Ectodermal cell (in vitro differentiated cells): ENCODE results near the gene NANOS1.
A peak's percentile ranks its signal among the peaks of the same experiment; 100 is the strongest.
"Not testable (repeated sequence)": the region's sequence is repeated elsewhere in the genome, so short reads cannot be mapped to it uniquely, and the experiment has no call there.

Source experiments
- H3K27ac ChIP-seq: 2 replicates; pipeline ENCODE4 v1.7.0; 2013; ENCODE audit warnings: mild to moderate bottlenecking, low read depth, low read length; ENCODE audit not compliant: insufficient read depth, poor library complexity, severe bottlenecking
- H3K27me3 ChIP-seq: 2 replicates; pipeline ENCODE4 v1.7.0; 2013; ENCODE audit warnings: mild to moderate bottlenecking, low read length; ENCODE audit not compliant: insufficient read depth, control insufficient read depth, poor library complexity, severe bottlenecking
- H3K36me3 ChIP-seq: one replicate; pipeline ENCODE4 v1.7.0; 2013; ENCODE audit warnings: low read length; ENCODE audit not compliant: control insufficient read depth, insufficient read depth
- H3K4me1 ChIP-seq: one replicate; pipeline ENCODE4 v1.7.0; 2013; ENCODE audit warnings: low read length; ENCODE audit not compliant: control insufficient read depth, insufficient read depth
- H3K4me3 ChIP-seq: 2 replicates; pipeline ENCODE4 v1.7.0; 2013; ENCODE audit warnings: low read depth, low read length, control low read depth; ENCODE audit not compliant: insufficient read depth
- H3K9me3 ChIP-seq: 2 replicates; pipeline ENCODE4 v1.7.0; 2013; ENCODE audit warnings: mild to moderate bottlenecking, low read length, moderate library complexity; ENCODE audit not compliant: control insufficient read depth
- WGBS, 2 experiments: methylation state at CpG; one replicate each; pipeline ENCODE4 v1.1.7; 2013; ENCODE audit warnings: missing lambda C conversion rate in 2 of 2; 5-methylcytosine and 5-hydroxymethylcytosine counted together

NANOS1 gene

DNA sequence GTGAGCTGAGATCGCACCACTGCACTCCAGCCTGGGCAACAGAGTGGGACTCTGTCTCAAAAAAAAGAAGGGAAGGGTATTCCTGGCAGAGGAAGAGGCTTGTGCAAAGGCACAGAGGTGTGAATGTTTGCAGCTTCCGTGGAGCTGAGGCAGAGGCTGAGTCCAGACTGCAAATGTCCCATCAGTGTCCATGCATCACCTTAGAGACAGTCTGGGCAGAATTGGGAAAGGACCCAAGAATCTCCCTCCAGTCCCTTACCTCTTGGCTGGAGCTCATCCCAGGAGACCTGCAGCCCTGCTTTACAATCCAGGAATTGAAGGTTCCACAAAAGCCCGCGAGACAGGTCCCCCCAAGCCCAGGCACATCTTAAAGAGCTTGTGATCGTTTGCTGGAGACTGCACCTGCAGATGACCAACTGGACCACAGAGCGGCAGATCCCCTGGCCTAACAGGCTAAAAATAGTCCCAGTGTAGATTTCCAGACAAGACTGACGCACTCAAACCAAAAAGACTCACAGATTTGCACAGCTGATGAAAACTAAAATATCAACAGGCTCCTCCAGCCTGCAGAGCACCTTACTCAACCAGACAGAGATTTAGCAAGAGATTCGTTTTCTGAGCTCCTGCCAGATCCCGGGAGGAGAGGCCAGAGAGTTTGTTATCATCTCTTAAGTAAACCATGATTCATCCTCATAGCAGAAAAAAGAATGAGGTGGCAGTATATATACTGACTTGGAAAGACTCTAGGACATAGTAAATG lies 22.9 kb upstream of the NANOS1 start:
- no peak overlapping the region for H3K4me3 ChIP-seq
- H3K27me3 ChIP-seq: no peaks in the 10 kb centered on the region
- no peaks in the 10 kb centered on the region for H3K36me3 ChIP-seq
- no peaks in the 10 kb centered on the region for H3K9me3 ChIP-seq
- H3K4me1 ChIP-seq: no peaks in the 10 kb centered on the region
- no peak overlapping the region for H3K27ac ChIP-seq
- 85 to 86% methylated on average over 9 of the region's 9 CpGs for WGBS, 2 experiments

- no peaks in the 10 kb centered on the region for H3K27me3 ChIP-seq
- no peaks in the 10 kb centered on the region for H3K9me3 ChIP-seq
- H3K4me3 ChIP-seq: no peak overlapping the region
- WGBS, 2 experiments: 92 to 97% methylated on average over 3 of the region's 4 CpGs
- no peaks in the 10 kb centered on the region for H3K36me3 ChIP-seq
- H3K4me1 ChIP-seq: no peaks in the 10 kb centered on the region
- H3K27ac ChIP-seq: no peak overlapping the region
Measured at GRCh38 chr10:119007211-119007574, 22.3 kb upstream of the NANOS1 start.

- 82 to 86% methylated on average over 2 of the region's 2 CpGs for WGBS, 2 experiments
- no peaks in the 10 kb centered on the region for H3K36me3 ChIP-seq
- no peak overlapping the region for H3K27ac ChIP-seq
- H3K4me3 ChIP-seq: no peak overlapping the region
- no peaks in the 10 kb centered on the region for H3K9me3 ChIP-seq
- H3K27me3 ChIP-seq: no peaks in the 10 kb centered on the region
- no peaks in the 10 kb centered on the region for H3K4me1 ChIP-seq
Measured at GRCh38 chr10:119020627-119020946, 8.9 kb upstream of the NANOS1 start.

DNA sequence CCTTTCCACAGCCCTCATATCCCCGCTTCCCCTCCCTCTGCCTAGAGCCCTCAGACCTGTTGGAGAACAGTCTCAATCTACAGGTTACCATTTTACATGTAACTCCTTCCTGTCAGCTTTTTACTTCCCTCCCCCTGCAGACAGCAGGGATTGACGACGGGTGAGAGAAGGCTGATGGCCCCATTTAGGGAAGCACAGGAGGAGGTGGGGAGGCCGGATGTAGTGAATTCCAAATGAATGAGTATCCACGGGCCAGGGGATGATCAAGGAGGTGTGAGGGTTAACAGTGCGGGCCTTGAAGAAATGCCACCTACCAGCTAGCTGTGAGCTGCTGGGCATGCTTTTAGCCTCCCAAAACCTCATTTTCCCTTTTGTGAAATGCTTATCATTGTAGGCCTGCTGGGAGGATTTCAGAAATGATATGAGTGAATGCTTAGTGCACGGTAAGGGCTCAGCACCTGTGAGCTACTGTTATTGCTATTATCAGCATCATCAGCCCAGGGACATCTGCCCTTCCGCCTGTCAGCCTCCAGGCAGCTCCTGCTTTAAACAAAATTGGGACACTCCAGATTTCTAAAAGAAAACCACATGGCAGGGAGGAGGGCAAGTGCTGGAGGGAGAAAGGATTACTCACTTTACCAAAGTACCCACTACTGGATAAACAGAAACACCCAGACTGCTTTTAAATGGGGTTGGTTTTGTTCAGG lies 6.5 kb upstream of the NANOS1 start:
- no peaks in the 10 kb centered on the region for H3K27me3 ChIP-seq
- 36 to 39% methylated on average over 8 of the region's 8 CpGs for WGBS, 2 experiments
- no peaks in the 10 kb centered on the region for H3K4me1 ChIP-seq
- H3K4me3 ChIP-seq: no peak overlapping the region
- no peaks in the 10 kb centered on the region for H3K36me3 ChIP-seq
- no peaks in the 10 kb centered on the region for H3K9me3 ChIP-seq
- H3K27ac ChIP-seq: no peak overlapping the region

DNA sequence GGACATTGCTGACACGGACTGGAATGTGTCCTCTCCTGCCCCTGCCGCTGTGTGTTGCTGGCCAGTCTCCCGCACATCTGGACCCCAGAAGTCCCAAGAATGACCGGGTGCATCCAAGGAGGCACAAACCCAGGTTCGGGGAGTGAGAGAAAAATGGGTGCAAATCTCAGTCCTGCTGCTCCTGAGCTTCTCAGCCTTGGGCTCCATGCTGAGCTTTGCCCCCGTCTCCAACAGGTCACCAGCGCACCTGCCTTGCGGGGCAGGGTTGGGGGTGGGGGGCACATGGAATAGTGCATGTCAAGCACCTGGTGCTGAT lies 6.0 kb upstream of the NANOS1 start:
- WGBS, 2 experiments: 79% methylated on average over 8 of the region's 8 CpGs
- H3K9me3 ChIP-seq: no peaks in the 10 kb centered on the region
- H3K36me3 ChIP-seq: no peaks in the 10 kb centered on the region
- H3K4me3 ChIP-seq: no peak overlapping the region
- peaks cover 3% of the 10 kb centered on the region for H3K27me3 ChIP-seq
- H3K27ac ChIP-seq: no peak overlapping the region
- H3K4me1 ChIP-seq: no peaks in the 10 kb centered on the region

DNA sequence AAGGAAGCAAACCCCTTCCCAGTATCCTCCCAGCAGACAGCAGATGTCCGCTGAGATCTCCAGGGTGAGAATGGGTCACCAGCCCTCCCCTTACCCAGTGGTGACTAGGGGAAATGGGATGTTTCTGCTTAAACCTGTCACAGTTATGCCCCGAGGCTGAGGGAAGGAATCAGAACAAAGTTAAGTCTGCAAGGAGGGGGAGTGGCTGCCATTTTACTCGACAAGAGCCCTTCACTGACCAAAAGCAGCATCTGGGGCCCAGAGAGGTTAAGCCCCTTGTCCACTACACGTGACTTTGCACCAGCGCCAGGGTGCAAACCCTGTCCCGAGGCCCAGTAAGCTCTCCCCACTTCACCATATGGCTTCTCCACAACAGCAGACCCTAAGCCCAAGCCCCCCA lies 4.6 kb upstream of the NANOS1 start:
- WGBS, 2 experiments: 60 to 63% methylated on average over 6 of the region's 6 CpGs
- Histone ChIP-seq H3K27me3 (peaks cover 5% of the 10 kb centered on the region), H3K27ac (no peak overlapping the region), H3K9me3 (no peaks in the 10 kb centered on the region), H3K4me3 (no peak overlapping the region), H3K4me1 (no peaks in the 10 kb centered on the region), H3K36me3 (no peaks in the 10 kb centered on the region)

DNA sequence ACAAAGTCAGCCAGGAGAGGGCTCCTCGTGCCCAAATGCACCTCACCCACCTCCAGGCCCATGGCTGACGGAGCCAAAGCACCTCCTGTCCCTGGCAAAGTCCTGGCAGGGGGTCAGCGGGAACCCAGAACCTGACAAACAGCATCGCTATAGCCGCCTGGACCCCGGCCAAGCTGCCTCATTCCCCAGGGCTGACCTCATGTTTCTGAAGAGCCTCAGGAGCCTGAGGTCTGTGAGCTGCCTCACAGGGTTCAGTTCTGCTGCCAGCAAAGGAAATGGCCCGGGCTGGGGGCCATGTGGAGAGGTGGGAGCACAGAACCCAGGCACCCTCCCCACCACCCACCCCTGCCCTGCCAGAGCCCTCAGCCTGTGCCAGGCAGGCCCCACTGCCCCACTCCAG lies 4.2 kb upstream of the NANOS1 start:
- no peak overlapping the region for H3K27ac ChIP-seq
- peaks cover 5% of the 10 kb centered on the region for H3K27me3 ChIP-seq
- no peaks in the 10 kb centered on the region for H3K36me3 ChIP-seq
- WGBS, 2 experiments: 73 to 81% methylated on average over 7 of the region's 7 CpGs
- H3K4me1 ChIP-seq: no peaks in the 10 kb centered on the region
- no peaks in the 10 kb centered on the region for H3K9me3 ChIP-seq
- no peak overlapping the region for H3K4me3 ChIP-seq

- Histone ChIP-seq H3K36me3 (no peaks in the 10 kb centered on the region), H3K27me3 (peaks cover 8% of the 10 kb centered on the region), H3K27ac (no peak overlapping the region), H3K4me3 (no peak overlapping the region), H3K4me1 (peaks cover under 1% of the 10 kb centered on the region), H3K9me3 (no peaks in the 10 kb centered on the region)
- 91 to 93% methylated on average over 7 of the region's 7 CpGs for WGBS, 2 experiments
Measured at GRCh38 chr10:119025776-119026175, 3.7 kb upstream of the NANOS1 start.

DNA sequence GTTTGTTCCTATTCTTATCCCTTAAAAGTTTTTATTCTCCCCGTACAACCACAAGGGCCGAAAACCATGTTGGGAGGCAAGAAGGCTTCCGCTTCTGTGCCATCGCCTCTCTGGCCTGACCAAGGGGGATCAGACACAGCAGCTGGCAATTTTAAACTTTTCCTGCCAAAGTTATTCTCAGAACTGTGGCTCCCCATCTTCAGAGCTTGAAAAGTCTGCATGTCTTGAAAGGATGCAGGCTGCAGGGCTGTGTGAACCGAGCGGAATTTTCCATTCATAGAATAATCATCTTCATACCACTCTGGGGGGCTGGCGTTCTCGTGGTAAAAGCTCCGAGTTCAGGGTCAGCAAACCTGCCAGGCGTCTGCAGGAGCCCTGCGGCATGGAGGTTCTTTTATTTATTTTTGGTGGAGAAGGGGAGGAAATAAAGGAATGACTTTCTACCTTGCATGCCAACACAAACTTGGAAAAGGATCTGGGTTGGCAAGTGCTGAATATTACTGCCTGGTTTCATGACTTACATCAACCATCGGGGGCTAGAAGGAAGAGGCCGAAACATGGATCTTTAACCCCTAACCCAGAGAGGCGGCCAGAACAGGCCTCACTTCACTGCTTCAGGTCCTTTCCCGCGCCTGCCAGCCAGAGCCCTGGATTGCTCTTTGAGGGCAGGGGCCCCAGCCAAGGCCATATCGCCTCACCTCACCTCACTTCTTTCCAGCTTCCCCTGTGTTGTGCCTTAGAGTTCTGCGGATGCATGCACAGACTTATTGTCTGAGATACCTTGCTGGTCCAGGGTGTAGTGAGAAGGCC lies 3.0 kb upstream of the NANOS1 start:
- Histone ChIP-seq H3K27me3 (peaks cover 13% of the 10 kb centered on the region), H3K4me3 (no peak overlapping the region), H3K27ac (no peak overlapping the region), H3K4me1 (peaks cover 8% of the 10 kb centered on the region), H3K9me3 (no peaks in the 10 kb centered on the region), H3K36me3 (no peaks in the 10 kb centered on the region)
- WGBS, 2 experiments: 91 to 93% methylated on average over 18 of the region's 18 CpGs

GRCh38 chr10:119028445-119028899 lies 1.0 kb upstream of the NANOS1 start:
- H3K4me1 ChIP-seq: peaks cover 10% of the 10 kb centered on the region
- 60 to 65% methylated on average over 10 of the region's 10 CpGs for WGBS, 2 experiments
- H3K27me3 ChIP-seq: peaks cover 13% of the 10 kb centered on the region
- H3K9me3 ChIP-seq, H3K36me3 ChIP-seq, H3K27ac ChIP-seq: not testable (repeated sequence)
- H3K4me3 ChIP-seq: peak overlapping the region; percentile 55
